Activated effector memory CD4-positive, alpha-beta T cell treated with anti-CD3 and anti-CD28 coated beads, Interleukin-2, amount 50 U/mL, for 16 hours (primary cell): ENCODE measurements around the gene HOXC10.

ENCODE experiments used
- DNase-seq: peaks from one replicate; pipeline ENCODE4 v3.0.0-alpha.2; 2020

Gene HOXC10

DNA sequence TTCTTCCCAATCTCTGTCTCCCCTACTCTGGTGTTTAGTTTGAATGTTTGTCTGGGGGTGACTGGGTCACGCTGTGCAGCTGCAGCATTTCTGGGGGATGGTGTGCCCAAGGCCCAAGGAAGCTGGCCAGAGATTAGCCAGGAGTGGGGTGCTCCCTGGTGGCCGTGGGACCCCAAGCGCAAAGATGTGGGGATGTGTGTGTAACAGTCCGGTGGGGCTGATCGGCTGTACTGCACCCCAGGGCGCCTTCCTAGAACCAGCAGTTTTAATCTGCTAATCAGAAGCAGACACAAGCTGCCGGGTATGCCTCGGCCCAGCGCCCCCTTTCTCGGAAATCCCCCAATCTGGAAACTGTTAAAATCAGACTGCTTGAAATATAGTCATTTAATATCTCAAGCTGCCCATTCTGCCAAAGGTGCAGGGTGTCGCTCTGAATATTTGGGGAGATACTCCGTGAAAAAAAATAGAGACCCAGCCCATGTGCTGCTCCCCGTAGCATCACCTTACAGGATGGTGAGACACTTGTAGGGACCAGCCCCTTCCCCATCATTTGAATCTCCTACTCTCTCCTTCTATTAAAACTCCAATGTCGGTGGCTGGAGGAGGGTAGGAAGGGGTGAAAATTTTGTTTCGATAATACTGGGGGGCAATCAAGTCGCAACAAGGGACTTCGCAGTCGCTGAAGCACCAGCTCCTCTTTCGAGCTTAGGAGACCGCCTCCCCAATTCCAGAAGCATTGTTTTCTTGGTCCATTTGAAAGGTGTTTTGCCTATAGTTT lies 19.3 kb downstream of the HOXC10 start:
- no peak for DNase-seq

DNA sequence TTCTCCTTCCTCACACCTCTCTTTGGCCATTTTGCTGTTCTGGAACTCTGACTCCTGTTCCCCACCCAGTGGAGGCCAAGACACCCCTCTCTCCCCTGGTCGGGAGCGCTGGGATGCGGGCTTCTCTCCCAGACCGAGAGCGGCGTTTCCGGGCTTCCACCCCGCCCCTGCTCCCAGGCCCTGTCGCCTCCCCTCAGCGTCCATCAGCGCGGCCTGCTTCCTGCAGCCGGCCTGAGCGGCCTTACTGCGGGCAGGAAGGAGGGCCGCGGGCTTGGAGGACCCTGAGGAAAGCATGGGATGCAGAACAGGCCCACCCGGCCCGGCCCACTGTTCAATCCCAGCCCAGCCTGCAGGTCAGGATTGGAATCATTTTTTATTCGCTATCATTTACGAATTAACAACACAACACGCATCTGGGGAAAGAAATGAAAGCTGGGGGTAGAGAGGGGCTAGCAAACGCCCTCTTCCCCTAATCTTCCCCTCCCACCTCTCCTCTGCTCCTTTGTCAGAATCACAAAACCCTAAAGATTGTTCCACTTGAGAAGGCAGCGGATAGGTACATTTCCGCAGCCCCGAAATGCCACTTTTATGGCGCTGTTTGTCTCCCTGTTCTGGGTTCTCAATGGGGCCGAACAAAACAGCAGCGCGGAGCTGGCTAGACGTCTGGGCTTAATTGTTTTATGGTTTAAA lies 20.0 kb downstream of the HOXC10 start:
- DNase-seq = no peak

GRCh38 chr12:54005531-54005852 lies 20.5 kb downstream of the HOXC10 start:
- no peak for DNase-seq

DNA sequence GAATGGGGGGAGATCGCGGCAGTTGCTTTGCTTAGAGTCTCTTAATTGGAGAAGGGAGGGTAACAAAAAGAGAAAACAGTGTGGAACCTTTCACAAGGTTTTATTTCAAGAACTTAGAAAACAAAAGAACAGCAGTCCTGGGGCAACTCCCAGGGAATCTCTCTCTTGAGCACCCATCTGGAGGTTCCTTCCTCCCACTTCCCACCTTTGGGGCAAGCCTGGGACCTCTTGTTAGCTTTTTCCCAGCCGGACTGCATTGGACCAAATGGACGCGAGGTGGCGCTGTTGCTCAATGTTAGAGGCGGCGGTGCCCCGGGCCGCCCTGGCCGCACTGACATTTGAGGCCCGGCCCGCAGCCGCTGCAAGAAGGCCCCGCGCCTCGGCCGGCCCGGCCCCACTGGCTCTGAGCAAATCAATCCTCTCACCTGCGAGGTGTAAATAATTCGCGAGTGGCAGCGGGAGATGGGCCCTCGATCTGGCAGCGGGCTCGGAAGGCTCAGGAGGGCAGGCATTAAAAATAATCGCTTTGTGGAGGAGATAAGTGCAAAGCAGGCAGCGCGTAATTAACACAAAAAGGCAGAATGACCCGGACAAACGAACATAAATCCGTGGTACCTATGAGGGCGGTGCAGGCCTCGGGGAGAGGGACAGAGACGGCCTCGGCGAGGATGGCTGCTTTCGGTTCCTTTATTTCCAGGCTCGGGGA lies 21.1 kb downstream of the HOXC10 start:
- peak; percentile 95 for DNase-seq

- DNase-seq = no peak
Measured at GRCh38 chr12:54006559-54007220, 21.7 kb downstream of the HOXC10 start.

DNA sequence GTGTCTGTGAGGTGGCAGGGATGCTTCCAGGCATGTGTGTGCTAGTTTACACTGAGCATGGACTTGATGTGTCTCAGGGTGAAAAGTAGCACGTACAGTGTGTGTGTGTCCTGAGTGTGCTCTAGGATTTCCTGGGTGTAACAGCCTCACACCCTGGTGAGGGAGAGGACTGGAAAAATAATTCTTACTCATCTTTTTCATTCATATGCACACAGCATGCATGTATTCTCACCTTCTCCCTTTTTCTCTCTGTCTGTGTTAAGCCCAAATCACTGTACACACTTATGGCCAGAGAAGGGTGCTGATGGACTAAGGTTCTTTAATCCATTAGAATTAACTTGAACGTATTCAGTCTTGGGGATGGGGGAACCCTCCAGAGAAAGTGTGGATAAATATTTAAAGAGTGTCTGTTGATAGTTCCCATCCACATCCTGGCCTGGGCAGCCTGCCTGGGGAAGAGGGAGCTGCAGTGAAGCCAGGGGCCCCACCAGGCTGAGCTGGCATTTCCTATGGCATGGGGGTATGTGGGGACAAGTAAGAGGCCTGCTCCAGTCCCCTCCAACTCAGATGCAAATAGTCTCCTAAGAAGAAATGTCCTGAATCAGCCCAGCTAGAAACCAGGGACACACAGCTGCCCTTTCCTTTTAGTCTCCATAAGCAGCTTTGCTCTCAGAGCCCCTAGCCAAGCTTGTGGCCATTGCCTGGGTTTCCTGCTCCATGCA lies 22.8 kb downstream of the HOXC10 start:
- DNase-seq = no peak

DNA sequence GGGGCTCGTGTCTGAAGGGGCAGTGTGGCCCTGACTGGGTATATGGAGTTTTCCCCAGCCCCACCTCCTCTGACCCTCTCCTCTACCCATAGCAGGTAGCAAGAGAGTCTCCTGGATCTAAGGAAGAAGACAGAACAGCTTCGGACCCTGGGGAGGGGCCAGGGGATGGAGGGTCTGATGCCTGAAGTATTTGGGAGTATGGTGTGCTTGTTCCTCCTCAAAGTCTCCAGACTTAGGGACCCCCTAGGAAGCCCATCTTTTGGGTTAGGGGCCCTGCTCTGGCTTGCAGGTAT lies 23.3 kb downstream of the HOXC10 start:
- DNase-seq = no peak

GRCh38 chr12:54009171-54010052 lies 24.5 kb downstream of the HOXC10 start:
- DNase-seq = peak; percentile 72

GRCh38 chr12:54010053-54010971 lies 25.4 kb downstream of the HOXC10 start:
- DNase-seq = no peak

DNA sequence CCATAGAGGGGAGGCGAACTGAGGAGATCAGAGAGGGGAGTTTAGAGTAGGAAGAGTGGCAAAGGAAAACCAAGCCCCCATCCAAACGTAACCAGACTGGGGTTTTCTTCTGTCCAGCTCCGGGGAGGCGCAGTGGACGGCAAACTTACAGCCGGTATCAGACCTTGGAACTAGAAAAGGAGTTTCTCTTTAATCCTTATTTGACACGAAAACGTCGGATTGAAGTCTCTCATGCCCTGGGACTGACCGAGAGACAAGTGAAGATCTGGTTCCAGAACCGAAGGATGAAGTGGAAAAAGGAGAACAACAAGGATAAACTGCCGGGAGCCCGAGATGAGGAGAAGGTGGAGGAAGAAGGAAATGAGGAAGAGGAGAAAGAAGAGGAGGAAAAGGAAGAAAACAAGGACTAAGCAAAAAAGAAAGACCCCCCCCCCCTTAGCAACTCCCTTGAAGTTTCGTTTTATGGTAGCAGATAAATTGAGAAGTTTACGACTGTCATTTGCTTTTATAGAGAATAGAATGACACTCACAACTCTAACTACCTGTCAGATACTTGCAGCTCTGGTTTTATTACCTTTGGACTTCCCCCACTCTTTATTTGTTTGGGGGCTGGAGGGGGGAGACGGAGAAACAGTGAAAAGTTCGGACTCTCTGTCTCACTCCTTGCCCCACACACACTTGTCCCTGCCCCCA lies 26.2 kb downstream of the HOXC10 start:
- DNase-seq = no peak

DNA sequence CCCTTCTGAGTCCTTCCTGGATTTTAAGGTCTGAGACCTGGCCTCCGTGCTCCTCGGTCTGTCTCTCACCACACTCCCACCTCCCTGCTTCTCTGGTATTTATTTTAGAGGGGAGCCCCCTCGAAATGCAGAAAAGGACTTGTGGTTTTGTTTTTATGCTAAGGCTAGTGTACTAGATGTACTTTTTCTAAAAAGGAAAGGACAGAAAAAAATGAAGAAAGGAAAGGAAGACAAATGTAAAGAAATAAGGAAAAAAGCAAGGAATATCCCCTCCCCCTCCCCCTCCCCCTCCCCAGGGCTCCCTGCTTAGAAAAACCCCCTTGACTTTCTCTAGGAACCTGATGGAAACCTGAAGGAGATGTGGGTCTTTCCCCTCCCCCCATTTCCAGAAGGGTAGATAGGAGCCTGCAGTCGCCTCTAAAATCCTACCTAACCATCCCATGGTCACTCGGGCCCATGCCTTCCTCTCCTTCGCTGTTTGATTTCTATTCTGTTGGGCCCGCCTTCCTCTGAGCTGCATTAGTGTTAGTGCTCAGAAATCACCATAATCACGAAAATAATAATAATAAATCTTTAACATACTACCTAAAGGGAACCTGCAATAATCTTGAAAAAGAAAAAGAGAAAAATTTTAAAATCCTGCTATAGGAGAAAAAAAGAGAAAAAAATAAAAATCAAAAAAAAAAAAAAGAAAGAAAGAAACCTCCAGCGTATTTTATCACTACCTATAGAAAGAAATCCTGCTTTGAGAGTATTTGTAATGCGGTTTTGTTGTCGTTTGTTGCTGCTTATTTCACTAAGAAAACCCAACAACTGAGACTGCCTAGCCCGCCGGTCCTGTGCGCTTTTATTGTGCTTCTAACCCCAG lies 27.0 kb downstream of the HOXC10 start:
- no peak for DNase-seq

DNA sequence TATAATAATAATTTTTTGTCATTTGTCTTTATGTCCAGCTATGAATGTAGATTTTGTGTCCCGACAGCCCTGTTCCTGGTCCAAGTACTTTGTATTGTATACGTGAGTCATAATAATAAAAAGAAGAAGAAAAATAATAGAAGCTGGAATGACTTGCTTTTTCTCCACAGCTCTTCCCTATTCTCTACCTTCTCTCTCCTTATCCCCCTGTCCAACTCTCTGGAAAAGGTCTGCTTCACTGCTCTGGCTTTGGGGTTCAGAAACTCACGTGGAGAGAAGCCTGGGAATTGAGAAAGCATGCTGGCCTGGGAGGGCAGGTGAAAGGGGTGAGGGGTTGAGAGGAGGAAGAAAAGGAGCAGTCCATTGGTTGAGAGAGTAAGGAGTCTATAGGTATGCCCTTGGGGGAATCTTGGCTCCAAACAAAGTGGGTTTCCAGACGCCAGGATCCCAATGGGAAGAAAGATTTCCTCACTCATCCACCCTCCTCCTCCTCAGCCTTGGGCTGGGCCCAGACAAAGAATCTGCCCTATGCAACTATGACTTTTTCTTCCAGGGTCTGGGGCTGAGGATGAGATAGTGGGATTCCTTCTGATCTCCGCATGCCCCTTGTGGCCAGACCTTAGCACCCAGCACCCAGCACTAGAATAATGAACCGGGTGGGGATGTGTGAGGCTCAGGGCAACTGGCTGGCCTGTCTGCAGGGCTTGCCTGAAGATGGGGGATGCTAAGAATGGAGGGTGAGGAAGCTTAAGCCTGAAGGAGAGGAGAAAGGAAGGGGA lies 27.9 kb downstream of the HOXC10 start:
- DNase-seq = no peak

GRCh38 chr12:54014377-54015017 lies 29.6 kb downstream of the HOXC10 start:
- DNase-seq = no peak

DNA sequence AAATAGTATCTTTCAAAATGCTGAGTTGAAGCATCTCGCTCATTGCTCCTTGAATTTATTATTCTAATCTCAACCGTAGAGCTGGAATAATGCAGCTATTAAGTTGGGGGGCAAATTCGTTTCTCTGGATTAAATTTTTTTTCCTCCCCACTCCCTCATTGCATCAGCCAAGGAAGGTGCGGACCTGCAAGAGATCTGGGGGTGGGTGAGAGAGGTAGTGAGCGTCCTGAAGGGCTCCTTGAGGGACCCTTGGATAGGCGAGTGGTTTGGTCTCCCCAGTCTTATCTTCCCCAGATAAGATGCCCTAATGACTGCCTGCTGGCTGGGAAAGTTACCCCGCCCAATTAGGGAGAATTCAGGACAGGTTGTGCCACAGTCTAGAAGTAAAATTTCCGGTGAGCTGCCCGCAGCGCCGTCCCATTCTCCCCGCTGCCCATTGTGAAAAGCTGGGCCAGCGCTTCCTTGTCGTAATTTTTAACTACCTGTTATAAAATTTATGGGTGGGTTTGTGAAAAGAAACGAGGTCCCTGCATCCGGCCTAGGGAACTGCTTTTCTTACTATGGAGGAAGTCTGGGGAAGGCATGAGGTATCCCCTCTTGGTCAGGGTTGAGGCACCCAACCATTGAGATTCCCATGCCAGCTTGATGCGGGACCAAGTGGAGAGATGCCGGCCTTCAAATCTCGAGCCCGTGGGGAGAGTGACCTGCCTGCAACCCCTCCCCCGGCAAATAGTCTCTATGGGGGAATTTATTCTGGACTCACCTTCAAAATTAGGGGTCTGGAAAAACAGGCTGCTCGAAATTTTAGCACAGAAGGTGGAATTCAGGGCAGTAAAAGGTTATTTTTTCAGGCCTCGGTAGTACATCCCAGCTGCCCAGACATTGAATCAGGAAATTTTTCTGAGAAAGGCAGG lies 30.3 kb downstream of the HOXC10 start:
- DNase-seq = no peak

DNA sequence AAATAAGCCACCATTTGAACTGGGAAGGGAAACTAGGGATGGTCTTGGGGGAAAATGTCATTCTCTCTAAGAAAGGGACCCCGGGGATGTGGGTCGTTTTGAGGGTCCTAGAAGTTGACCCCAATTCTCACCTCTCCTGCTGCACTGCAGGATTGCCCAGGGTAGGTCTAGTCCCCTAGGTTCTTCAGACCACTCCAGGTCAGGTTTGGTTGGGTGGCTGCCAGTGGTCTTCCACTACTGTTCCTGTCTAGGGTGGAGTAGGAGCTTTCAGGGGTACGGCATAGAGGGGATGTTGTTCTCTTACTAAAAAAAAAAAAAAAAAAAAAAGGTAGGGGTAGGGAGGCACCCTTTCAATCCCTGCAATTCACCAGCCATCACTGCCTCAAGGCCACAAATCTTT lies 31.1 kb downstream of the HOXC10 start:
- DNase-seq = no peak

DNA sequence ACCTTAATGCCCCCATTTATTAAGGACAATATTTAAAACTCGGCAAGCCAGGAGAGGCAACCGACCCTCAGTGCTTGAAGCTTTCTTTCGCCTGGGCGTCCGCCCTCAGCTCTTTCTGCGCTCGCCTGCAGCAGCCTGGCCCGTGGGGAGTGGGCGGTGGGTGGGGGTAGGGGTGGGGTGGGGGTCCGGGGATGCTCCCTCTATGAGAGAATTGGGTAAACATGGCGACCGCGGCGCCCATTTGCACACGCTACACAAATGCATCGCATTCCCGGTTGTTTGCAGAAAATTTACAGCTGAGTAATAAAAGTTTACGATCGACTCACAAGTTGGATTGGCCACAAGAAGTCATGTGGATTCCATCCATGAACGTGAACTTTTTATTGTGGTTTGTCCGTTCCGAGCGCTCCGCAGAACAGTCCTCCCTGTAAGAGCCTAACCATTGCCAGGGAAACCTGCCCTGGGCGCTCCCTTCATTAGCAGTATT lies 31.6 kb downstream of the HOXC10 start:
- no peak for DNase-seq
